ENCODE measurements around the gene AFF2.

AFF2 gene

GRCh38 chrX:148572337-148572736 lies 71.9 kb downstream of the AFF2 start:
- Histone ChIP-seq H3K36me3 (no peaks in the 10 kb centered on the region), H3K4me1 (no peaks in the 10 kb centered on the region), H3K27ac (no peak overlapping the region), H3K9me3 (no peaks in the 10 kb centered on the region), H3K4me3 (no peak overlapping the region), H3K27me3 (no peaks in the 10 kb centered on the region)
- intact Hi-C loops (cut with DNase I; ENCODE audit: low total_unique reads), result no loop called here
- no peak for TF ChIP-seq CTCF (IDR thresholded peaks at IDR 0.05)
- DNase-seq, result no peak

- no peak overlapping the region for H3K27ac ChIP-seq
- no peaks in the 10 kb centered on the region for H3K4me1 ChIP-seq
- H3K4me3 ChIP-seq, result no peak overlapping the region
- no peak for TF ChIP-seq CTCF (IDR thresholded peaks at IDR 0.05)
- H3K36me3 ChIP-seq, result no peaks in the 10 kb centered on the region
- intact Hi-C loops (cut with DNase I; ENCODE audit: low total_unique reads), result no loop called here
- no peaks in the 10 kb centered on the region for H3K9me3 ChIP-seq
- DNase-seq, result no peak
- H3K27me3 ChIP-seq, result no peaks in the 10 kb centered on the region
Measured at GRCh38 chrX:148573119-148573518, 72.7 kb downstream of the AFF2 start.

GRCh38 chrX:148574237-148574973 lies 74.0 kb downstream of the AFF2 start:
- Histone ChIP-seq H3K9me3 (no peaks in the 10 kb centered on the region), H3K4me3 (no peak overlapping the region), H3K4me1 (no peaks in the 10 kb centered on the region), H3K36me3 (no peaks in the 10 kb centered on the region), H3K27ac (no peak overlapping the region), H3K27me3 (no peaks in the 10 kb centered on the region)
- DNase-seq, result no peak
- intact Hi-C loops (cut with DNase I; ENCODE audit: low total_unique reads), result no loop called here
- TF ChIP-seq CTCF (IDR thresholded peaks at IDR 0.05), result no peak

- H3K9me3 ChIP-seq, result no peaks in the 10 kb centered on the region
- no peak overlapping the region for H3K4me3 ChIP-seq
- no peak overlapping the region for H3K27ac ChIP-seq
- TF ChIP-seq CTCF (IDR thresholded peaks at IDR 0.05), result no peak
- intact Hi-C loops (cut with DNase I; ENCODE audit: low total_unique reads), result no loop called here
- H3K36me3 ChIP-seq, result no peaks in the 10 kb centered on the region
- DNase-seq, result no peak
- H3K4me1 ChIP-seq, result no peaks in the 10 kb centered on the region
- no peaks in the 10 kb centered on the region for H3K27me3 ChIP-seq
Measured at GRCh38 chrX:148576396-148576795, 76.0 kb downstream of the AFF2 start.

- Histone ChIP-seq H3K36me3 (no peaks in the 10 kb centered on the region), H3K27me3 (no peaks in the 10 kb centered on the region), H3K27ac (no peak overlapping the region), H3K4me1 (no peaks in the 10 kb centered on the region), H3K4me3 (no peak overlapping the region), H3K9me3 (no peaks in the 10 kb centered on the region)
- TF ChIP-seq CTCF (IDR thresholded peaks at IDR 0.05), result no peak
- no peak for DNase-seq
- intact Hi-C loops (cut with DNase I; ENCODE audit: low total_unique reads), result no loop called here
Measured at GRCh38 chrX:148577741-148578140, 77.3 kb downstream of the AFF2 start.

GRCh38 chrX:148580016-148580415 lies 79.6 kb downstream of the AFF2 start:
- Histone ChIP-seq H3K9me3 (no peaks in the 10 kb centered on the region), H3K36me3 (no peaks in the 10 kb centered on the region), H3K27me3 (no peaks in the 10 kb centered on the region), H3K4me1 (no peaks in the 10 kb centered on the region), H3K4me3 (no peak overlapping the region), H3K27ac (no peak overlapping the region)
- TF ChIP-seq CTCF (IDR thresholded peaks at IDR 0.05), result no peak
- no peak for DNase-seq
- intact Hi-C loops (cut with DNase I; ENCODE audit: low total_unique reads), result no loop called here
